ENCODE results near the gene PPP1R3G. TPM values are rescaled to one million over a fixed set of nuclear protein-coding genes. Genes with fewer than 3 reads are reported as not detected.

The PPP1R3G gene
- total RNA-seq, 1 donor = 1.3 TPM

DNA sequence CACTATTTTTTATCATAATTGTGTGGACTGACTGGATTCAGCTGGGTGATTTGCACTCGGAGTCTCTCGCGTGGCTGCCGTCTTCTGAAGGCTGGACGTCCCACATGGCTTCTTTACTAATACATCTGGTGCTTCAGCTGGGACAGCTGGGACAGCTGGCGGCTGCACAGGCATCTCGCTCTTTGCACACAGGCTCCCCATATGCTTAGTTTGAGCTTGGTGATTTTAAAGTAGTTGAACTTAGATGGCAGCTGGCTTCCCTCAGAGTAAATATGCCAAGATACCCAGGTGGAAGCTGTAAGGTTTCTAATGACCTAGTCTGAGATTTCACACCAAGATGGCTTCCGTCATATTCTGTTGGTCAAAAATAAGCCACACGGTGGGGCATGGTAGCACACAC lies 38.7 kb upstream of the PPP1R3G start:
- TF ChIP-seq, protein P1, sequence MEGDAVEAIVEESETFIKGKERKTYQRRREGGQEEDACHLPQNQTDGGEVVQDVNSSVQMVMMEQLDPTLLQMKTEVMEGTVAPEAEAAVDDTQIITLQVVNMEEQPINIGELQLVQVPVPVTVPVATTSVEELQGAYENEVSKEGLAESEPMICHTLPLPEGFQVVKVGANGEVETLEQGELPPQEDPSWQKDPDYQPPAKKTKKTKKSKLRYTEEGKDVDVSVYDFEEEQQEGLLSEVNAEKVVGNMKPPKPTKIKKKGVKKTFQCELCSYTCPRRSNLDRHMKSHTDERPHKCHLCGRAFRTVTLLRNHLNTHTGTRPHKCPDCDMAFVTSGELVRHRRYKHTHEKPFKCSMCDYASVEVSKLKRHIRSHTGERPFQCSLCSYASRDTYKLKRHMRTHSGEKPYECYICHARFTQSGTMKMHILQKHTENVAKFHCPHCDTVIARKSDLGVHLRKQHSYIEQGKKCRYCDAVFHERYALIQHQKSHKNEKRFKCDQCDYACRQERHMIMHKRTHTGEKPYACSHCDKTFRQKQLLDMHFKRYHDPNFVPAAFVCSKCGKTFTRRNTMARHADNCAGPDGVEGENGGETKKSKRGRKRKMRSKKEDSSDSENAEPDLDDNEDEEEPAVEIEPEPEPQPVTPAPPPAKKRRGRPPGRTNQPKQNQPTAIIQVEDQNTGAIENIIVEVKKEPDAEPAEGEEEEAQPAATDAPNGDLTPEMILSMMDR (IDR thresholded peaks at IDR 0.05; ENCODE audit: insufficient read depth, low read depth, low read length) = no peak
- no peak for DNase-seq (ENCODE audit: low read depth)
- no peak overlapping the region for H3K4me3 ChIP-seq (ENCODE audit: low read depth, low read length)

DNA sequence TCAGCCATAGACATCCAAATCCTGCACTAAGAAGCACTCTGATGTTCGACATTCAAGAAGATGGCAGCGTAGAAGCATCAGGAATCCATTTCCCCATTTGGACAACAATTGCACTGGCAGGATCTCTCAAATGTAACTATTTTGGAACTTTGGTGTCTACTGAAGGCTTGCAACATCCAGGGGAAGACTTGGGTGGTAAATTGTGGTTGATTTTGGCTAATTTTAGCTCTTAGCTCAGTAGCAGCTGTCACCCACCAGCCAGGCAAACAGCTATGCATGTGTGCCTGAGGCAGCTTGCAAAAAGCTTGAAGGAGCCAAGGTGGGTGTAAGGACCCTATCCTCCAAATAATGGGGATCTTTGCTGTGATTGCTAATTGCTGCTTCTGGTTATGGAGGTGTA lies 35.1 kb upstream of the PPP1R3G start:
- DNase-seq (ENCODE audit: low read depth) = no peak
- TF ChIP-seq, protein P1 (IDR thresholded peaks at IDR 0.05; ENCODE audit: insufficient read depth, low read depth, low read length) = no peak
- no peak overlapping the region for H3K4me3 ChIP-seq (ENCODE audit: low read depth, low read length)

DNA sequence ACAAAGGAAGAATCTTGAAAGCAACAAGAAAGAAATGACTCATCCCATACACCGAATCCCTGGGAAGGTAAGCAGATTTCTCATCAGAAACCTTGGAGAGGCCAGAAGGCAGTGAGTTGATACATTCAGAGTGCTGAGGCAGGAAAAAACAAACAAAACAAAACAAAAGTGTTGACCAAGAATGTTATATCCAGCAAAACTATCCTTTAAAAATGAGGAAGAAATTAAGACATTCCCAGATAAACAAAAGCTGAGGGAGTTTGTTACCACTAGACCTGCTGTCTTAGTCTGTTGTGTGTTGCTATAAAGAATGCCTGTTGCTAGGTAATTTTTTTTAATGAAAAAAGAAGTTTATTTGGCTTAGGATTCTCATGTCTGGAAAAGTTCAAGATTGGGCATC lies 33.7 kb upstream of the PPP1R3G start:
- no peak overlapping the region for H3K4me3 ChIP-seq (ENCODE audit: low read depth, low read length)
- TF ChIP-seq, protein P1 (IDR thresholded peaks at IDR 0.05; ENCODE audit: insufficient read depth, low read depth, low read length) = no peak
- no peak for DNase-seq (ENCODE audit: low read depth)

DNA sequence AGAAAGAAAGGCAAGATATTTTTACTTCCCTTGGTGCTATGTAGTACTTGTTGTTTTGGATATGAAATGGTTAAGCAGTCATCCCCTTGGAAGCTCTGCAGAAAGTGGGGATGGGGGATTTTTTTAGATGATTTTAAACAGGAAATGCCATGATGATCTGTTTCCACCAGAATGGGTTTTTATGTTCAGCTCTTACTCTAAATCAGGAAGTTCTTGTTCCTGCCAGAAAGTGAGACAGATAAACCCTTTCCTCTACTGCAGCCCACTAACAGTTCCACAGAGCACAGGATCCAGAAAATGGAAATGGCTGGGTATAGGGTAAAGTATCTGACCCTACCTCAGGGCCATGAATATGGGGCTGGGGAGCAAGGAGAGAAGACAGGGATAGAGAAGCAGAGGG lies 32.1 kb upstream of the PPP1R3G start:
- DNase-seq (ENCODE audit: low read depth) = peak; percentile 41
- TF ChIP-seq, protein P1 (IDR thresholded peaks at IDR 0.05; ENCODE audit: insufficient read depth, low read depth, low read length) = no peak
- H3K4me3 ChIP-seq (ENCODE audit: low read depth, low read length) = no peak overlapping the region

DNA sequence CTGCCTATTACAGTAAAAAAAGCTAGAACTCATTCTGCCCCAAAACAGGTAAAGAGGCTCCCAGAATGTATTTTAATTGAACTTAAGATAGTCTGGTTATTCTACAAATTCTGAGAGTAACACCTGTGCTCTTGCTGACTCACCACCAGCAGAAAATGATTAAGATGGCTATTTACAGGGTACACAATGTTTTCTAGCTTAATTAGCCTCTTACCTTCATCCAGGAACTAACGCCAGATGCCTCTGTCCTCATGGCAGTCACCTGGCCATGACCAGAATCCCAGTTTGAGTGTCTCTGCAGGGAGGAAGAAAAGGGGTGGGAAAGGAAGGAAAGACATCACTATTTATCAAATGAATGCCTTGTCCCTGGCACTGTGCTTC lies 31.3 kb upstream of the PPP1R3G start:
- DNase-seq (ENCODE audit: low read depth) = no peak
- H3K4me3 ChIP-seq (ENCODE audit: low read depth, low read length) = no peak overlapping the region
- TF ChIP-seq, protein P1 (IDR thresholded peaks at IDR 0.05; ENCODE audit: insufficient read depth, low read depth, low read length) = no peak

DNA sequence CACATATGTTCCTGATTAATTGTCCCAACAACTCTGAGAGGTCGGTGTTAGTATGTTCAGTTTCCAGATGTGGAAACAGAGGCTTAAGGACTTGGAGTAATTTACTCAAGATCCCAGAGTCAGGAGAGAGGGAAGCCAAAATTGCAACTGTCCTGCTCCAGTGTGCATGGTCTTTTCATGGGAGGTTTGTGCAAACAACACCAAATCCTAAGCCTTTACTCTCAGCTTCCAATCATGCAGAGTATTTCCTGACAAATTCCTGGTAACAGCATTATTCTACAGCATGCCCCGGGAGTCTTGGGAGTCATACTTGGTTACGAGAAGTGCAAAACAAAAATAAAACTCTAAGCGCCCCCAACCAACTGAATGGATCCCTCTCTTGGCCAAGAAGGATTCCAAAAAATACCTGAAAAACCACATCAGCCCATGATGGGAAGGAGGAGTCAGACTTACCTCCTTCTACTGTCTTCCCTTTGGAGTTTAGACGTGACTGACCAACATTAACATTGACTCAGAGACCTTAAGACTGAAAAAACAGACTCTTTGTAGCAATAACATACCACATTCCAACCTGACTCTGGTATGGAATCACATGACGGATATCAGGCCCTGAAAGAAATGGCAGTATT lies 30.8 kb upstream of the PPP1R3G start:
- TF ChIP-seq, protein P1 (IDR thresholded peaks at IDR 0.05; ENCODE audit: insufficient read depth, low read depth, low read length) = no peak
- DNase-seq (ENCODE audit: low read depth) = peak; percentile 55
- H3K4me3 ChIP-seq (ENCODE audit: low read depth, low read length) = no peak overlapping the region

DNA sequence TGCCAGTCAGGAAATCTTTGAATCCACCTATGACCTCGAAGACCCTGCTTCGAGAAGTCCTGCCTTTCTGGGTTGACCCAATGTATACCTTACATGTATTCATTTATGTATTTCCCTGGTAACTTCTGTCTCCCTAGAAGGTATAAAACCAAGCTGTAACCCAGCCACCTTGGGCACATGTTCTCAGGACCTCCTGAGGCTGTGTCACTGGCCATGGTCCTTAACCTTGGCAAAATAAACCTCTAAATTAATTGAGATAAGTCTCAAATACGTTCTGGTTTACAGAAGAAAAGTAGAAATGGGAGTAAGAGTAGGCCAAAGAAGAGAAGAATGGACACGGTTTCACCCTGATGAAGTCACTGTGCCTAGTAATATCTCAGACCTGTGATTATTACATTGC lies 30.0 kb upstream of the PPP1R3G start:
- TF ChIP-seq, protein P1 (IDR thresholded peaks at IDR 0.05; ENCODE audit: insufficient read depth, low read depth, low read length) = no peak
- H3K4me3 ChIP-seq (ENCODE audit: low read depth, low read length) = no peak overlapping the region
- no peak for DNase-seq (ENCODE audit: low read depth)
